ENCODE measurements around the gene FAM161A. TPM values are rescaled to one million over a fixed set of nuclear protein-coding genes. Genes with fewer than 3 reads are reported as not detected.
A peak's percentile ranks its signal among the peaks of the same experiment; 100 is the strongest.
"Not testable (repeated sequence)": the region's sequence is repeated elsewhere in the genome, so short reads cannot be mapped to it uniquely, and the experiment has no call there.

Gene FAM161A
- total RNA-seq, 4 donors from 2014 or later = 2.8 to 8.0 (median 5.7) TPM

- DNase-seq (ENCODE audit: low spot score in 2 of 2) = peak in 1 of 2 donors; percentile 8
- WGBS, 2 donors = 0 to 1% methylated on average over 18 of the region's 18 CpGs
- peaks cover 0 to 26% (median 10%) of the 10 kb centered on the region in 3 donors for H3K36me3 ChIP-seq
- TF ChIP-seq, protein P1, sequence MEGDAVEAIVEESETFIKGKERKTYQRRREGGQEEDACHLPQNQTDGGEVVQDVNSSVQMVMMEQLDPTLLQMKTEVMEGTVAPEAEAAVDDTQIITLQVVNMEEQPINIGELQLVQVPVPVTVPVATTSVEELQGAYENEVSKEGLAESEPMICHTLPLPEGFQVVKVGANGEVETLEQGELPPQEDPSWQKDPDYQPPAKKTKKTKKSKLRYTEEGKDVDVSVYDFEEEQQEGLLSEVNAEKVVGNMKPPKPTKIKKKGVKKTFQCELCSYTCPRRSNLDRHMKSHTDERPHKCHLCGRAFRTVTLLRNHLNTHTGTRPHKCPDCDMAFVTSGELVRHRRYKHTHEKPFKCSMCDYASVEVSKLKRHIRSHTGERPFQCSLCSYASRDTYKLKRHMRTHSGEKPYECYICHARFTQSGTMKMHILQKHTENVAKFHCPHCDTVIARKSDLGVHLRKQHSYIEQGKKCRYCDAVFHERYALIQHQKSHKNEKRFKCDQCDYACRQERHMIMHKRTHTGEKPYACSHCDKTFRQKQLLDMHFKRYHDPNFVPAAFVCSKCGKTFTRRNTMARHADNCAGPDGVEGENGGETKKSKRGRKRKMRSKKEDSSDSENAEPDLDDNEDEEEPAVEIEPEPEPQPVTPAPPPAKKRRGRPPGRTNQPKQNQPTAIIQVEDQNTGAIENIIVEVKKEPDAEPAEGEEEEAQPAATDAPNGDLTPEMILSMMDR (IDR thresholded peaks at IDR 0.05) = no peak
- TF ChIP-seq POLR2A (IDR thresholded peaks at IDR 0.05) = no peak
- no peak for TF ChIP-seq EP300 (IDR thresholded peaks at IDR 0.05)
- no peaks in the 10 kb centered on the region for H3K9me3 ChIP-seq
- H3K27ac ChIP-seq = peak overlapping the region; percentile 88 to 98 (median 92)
- H3K27me3 ChIP-seq = no peaks in the 10 kb centered on the region
- H3K4me3 ChIP-seq = peak overlapping the region; percentile 68 to 93 (median 87)
- peaks cover 0 to 20% (median 9%) of the 10 kb centered on the region in 4 donors for H3K4me1 ChIP-seq
Observed at GRCh38 chr2:61887717-61888266, 33.9 kb upstream of the FAM161A start.

- H3K27me3 ChIP-seq = no peaks in the 10 kb centered on the region
- WGBS, 2 donors = 90 to 93% methylated on average over 18 of the region's 18 CpGs
- TF ChIP-seq EP300 (IDR thresholded peaks at IDR 0.05) (no peak), POLR2A (IDR thresholded peaks at IDR 0.05) (no peak)
- TF ChIP-seq, protein P1 (IDR thresholded peaks at IDR 0.05) = no peak
- H3K9me3 ChIP-seq = no peaks in the 10 kb centered on the region
- H3K27ac ChIP-seq = no peak overlapping the region
- H3K36me3 ChIP-seq = peaks cover 0 to 43% (median 13%) of the 10 kb centered on the region in 3 donors
- H3K4me3 ChIP-seq = no peak overlapping the region
- peaks cover 0 to 20% (median 9%) of the 10 kb centered on the region in 4 donors for H3K4me1 ChIP-seq
- no peak for DNase-seq (ENCODE audit: low spot score in 2 of 2)
Observed at GRCh38 chr2:61885896-61886603, 32.2 kb upstream of the FAM161A start.

DNA sequence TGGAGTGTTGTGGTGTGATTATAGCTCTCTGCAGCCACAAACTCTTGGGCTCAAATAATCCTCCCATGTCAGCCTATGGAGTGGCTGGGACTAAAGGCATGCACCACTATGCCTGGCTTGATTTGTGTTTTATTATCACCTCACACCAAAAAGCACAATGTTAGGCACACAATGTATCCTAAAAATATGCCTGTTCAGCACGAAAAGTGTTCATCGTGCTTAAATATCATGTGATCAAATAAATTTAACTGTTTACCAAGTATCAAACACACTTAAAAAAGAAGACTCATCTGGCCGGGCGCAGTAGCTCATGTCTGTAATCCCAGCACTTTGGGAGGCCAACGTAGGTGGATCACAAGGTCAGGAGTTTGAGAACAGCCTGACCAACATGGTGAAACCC lies 29.0 kb upstream of the FAM161A start:
- 87 to 89% methylated on average over 5 of the region's 5 CpGs for WGBS, 2 donors
- Histone ChIP-seq H3K27me3 (no peaks in the 10 kb centered on the region), H3K36me3 (peaks cover 0 to 72% (median 32%) of the 10 kb centered on the region in 3 donors)

GRCh38 chr2:61879351-61879750 lies 25.5 kb upstream of the FAM161A start:
- H3K27ac ChIP-seq; H3K4me1 ChIP-seq; H3K9me3 ChIP-seq; H3K4me3 ChIP-seq; H3K27me3 ChIP-seq; DNase-seq (ENCODE audit: low spot score in 2 of 2): not testable (repeated sequence)
- WGBS, 2 donors = 97 to 99% methylated on average over 4 of the region's 4 CpGs
- H3K36me3 ChIP-seq = peaks cover 5 to 97% (median 29%) of the 10 kb centered on the region in 3 donors

More for the DNA sequence above, 29.0 kb upstream of the FAM161A start:
- DNase-seq (ENCODE audit: low spot score in 2 of 2) = no peak
- Histone ChIP-seq H3K9me3 (no peaks in the 10 kb centered on the region), H3K4me3 (no peak overlapping the region), H3K4me1 (peaks cover 0 to 20% (median 9%) of the 10 kb centered on the region in 4 donors), H3K27ac (no peak overlapping the region)
- no peak for TF ChIP-seq POLR2A (IDR thresholded peaks at IDR 0.05)
- TF ChIP-seq, protein P1 (IDR thresholded peaks at IDR 0.05) = no peak
- TF ChIP-seq EP300 (IDR thresholded peaks at IDR 0.05) = no peak

GRCh38 chr2:61878761-61879160 lies 24.9 kb upstream of the FAM161A start:
- no peaks in the 10 kb centered on the region for H3K9me3 ChIP-seq
- H3K27me3 ChIP-seq = no peaks in the 10 kb centered on the region
- TF ChIP-seq, protein P1 (IDR thresholded peaks at IDR 0.05) = no peak
- TF ChIP-seq POLR2A (IDR thresholded peaks at IDR 0.05) = no peak
- no peak for TF ChIP-seq EP300 (IDR thresholded peaks at IDR 0.05)
- H3K4me1 ChIP-seq = no peaks in the 10 kb centered on the region
- no peak for DNase-seq (ENCODE audit: low spot score in 2 of 2)
- WGBS, 2 donors = 92 to 95% methylated on average over 3 of the region's 3 CpGs
- H3K27ac ChIP-seq = no peak overlapping the region
- peaks cover 5 to 97% (median 29%) of the 10 kb centered on the region in 3 donors for H3K36me3 ChIP-seq
- H3K4me3 ChIP-seq = no peak overlapping the region
